GM19395 (cell line): ENCODE data around the gene SPATC1L.
"Not testable (repeated sequence)": the region's sequence is repeated elsewhere in the genome, so short reads cannot be mapped to it uniquely, and the experiment has no call there.

Experiments
- ATAC-seq: cut with Tn5 transposase; IDR thresholded peaks from one replicate; pipeline ENCODE4 v1.9.1; 2021; ENCODE audit warnings: mild to moderate bottlenecking, moderate library complexity; ENCODE audit not compliant: unreplicated experiment

Gene SPATC1L

DNA sequence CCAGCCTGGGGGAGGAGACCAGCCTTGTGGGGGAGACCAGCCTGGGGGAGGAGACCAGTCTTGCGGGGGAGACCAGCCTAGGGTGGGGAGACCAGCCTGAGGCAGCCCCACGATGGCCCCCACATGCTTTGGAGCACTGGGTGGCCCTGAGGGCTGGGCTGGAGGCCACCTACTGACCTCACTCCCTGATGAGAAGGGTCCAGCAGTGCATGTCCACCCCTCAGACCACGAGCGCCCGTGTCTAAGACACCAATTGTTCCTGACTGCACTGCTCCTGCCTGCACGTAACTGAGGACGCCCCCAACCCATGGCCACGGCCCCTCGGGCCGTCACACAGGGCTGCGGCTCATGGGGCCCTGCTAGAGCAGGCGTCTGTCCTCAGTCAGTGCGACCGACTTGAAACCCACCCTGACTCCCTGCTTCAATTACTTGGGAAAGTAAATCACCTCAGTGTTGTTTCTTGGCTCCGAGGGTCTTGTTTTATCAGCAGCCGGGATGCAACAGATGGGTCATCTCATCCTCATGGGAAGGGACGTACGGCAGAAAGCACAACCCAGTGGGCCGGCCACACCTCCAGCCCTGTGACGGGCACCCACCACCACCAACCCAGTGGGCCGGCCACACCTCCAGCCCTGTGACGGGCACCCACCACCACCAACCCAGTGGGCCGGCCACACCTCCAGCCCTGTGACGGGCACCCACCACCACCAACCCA lies at the start of gene SPATC1L:
TSS of gene SPATC1L (minus strand) at position 550 of the 715 bp plus-strand sequence. CDS start 1,643 bp downstream, outside the sequence.
- no peak for ATAC-seq

DNA sequence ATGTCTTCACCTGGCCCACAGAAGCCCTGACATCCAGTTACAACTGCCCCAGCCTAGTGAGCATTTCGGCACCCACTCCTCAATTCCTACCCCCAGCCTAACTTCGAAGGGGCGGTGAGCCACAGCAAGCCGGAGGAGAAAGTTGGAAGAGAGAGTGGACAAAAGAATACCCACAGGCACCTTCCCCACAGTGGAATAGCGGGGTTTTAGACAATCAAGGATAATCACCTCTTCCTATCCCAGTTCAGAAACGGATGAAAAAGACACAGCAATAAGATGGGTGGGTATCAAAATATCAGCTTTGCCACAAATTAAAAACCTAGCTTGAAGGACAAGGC lies 45.6 kb upstream of the SPATC1L start:
- no peak for ATAC-seq

DNA sequence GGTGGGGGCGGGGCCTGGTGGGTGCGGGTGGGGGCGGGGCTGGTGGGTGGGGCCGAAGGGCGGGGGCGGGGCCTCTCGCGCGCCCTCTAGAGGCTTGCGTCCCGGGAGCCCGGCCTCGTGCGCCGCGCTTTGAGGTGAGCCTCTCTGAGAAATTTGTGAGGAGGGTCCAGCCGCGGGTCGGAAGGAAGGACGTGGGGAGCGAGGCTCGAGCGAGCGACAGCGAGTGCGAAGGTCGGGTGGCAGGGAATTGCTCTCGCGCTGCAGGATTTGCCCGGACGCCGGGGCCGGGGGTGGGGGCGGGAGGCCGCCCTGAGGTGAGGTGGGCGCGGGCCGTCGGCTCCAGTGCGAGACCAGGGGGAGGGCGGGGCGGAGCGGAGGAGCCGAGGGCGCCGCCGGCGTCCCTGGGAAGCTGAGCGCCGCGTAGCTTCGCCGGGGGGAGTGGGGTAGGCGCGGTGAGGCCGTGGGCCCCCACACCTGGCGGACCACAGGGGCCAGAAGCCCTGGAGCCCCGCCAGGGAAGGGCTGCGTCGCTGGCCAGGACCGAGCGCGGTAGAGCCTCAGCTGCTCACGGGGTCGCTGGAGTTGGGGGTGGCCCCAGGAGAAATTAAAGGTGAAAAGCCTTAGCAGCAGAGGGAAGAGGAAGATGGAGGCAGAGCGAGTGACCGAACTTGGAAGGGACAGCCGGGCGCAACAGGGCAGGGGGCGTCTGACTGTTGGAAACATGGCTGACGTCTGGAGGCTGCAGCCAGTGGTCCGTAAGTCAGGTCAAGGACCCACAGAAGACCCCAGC lies 45.1 kb upstream of the SPATC1L start:
- ATAC-seq = peak; percentile 21

DNA sequence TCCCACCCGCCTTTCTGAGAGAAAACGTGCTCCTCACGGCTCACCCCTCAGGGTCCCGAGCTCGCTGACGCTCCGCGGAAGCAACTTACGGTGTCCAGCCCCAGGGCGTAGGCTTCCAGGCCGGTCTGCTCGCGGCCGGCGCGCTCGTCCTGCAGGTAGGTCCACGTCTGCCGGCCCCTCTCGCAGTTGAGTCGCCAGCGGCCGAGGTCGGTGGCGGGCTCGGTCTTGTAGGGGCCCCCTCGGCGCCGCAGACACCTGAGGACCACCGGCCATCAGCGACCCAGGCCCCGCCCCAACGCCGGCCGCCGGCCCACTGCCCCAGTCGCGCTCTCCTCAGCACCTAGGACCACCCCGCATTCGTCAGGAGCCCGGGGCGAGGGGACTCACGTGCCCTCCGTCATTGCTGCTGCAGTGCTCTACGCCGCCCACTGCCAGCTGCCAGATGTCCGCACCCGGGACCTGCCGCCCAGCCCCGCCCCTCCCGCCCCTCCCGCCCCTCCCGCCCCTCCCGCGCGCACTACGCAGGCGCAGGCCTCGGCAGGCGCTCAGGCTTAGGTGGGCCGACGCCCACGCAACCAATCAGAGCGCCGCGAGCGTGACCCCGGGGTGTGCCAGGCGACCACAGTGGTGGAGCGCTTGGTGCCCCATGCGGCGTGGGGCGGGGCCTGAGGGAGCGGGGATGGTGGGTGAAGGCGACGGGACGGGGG lies 44.2 kb upstream of the SPATC1L start, which contains the start of gene LSS:
TSS of gene LSS (minus strand) at position 430 of the 707 bp plus-strand sequence. CDS start at position 401, 29 bp downstream.
- ATAC-seq = peak; percentile 76

DNA sequence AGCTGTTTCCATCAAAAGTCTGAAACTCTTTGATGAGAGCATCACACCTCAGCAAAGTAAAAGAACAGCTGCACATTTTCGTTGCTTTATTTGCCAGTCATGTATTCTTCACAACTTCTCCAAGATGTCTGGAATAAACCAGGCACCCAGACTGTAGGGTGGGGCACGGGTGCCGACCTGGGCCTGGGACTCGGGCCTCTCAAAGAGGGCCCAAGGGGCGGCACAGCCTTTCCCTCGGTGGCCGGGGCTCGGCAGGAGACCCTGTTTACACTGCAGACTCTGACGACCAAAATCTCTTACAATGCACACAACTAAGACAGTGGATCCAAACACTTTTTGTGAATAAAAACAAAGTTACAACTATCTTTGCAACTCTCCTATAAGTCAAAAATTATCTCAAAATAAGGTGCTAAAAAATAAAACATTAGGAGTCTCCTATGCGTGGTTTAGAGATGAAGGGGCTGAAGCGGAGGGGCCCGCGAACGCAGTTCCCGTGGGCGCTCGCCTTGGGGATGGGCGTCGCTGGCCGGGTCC lies 43.6 kb upstream of the SPATC1L start:
- no peak for ATAC-seq

DNA sequence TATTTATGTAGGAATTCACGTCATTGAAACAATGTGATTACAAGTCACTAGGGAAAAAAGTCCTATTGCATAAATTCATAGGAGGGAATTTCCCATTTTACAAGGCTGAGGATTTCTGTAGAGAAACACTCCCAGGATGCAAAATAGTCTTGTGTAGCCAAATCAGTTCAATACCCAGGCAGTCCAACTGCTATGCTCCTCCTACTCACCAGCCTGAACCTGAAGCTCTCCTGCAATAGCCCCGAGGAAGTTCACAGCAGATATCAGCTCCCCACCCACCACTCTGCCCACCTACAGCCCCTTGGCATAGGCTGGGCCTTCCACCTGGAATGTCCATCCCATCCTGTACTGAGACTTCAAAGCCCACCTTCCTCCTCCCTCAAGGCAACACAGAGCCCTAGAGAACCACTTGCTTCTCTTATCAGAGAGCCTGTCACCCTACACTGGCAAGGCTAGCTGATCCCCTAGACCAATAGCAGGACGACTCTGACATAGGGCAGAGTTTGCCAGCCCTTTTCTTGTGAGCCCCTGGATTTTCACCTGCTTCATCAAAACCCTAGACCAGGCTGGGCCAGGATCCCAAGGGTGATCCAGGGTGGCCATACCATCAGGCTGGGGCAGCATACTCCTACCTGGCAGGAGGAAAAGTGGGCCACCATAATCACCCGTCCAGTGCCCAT lies 42.8 kb upstream of the SPATC1L start:
- no peak for ATAC-seq

DNA sequence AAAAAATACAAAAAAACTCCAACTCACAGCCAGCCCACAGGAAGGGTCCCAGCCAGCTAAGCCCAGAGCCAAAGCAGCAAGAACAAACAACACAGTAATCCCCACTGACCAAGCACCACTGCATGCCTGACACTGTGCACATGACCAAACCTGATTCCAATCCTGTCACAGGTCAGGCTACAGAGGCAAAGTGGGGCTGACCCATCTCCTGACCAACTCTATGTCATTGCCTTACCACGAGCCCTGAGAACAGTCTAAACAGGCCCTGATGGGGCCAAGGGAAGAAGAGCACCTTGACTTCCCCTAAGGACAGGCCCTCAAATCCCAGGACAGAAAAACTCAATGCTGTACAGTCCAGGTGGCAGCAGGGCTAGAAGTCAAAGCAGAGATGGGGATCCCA lies 41.9 kb upstream of the SPATC1L start:
- no peak for ATAC-seq

DNA sequence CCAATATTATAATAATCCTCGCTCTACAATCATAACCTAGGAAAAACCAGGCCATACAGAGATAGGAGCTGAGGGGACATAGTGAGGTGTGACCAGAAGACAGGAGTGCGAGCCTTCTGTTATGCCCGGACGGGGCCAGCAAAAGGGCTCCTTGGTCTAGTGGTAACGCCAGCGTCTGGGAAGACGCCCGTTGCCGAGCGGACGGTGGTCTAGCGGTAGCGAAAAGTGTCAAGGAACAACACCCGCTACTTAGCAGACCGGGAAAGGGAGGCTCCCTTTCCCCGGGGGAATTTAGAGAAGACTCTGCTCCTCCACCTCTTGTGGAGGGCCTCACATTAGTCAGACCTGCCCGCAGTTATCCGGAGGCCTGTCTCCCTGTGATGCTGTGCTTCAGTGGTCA lies 39.4 kb upstream of the SPATC1L start:
- ATAC-seq = not testable (repeated sequence)

DNA sequence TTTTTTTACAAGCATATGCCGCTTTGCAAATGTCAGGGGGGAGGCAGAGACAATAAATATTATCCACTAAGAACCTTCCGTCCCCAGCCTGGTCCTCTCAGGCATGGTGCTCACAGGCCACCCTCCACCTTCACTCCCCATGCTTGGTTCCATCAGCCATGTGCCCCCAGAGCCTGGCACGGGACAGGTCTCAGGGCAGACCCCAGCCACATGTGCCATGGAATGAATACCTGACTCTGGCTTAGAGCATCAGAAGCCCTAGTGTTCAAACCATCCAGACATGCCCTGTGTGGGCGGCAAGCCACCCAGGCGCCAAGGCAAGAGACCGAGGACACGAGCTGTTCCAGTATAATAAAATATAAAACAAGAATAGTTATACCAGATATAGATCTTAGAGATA lies 39.0 kb upstream of the SPATC1L start:
- no peak for ATAC-seq

DNA sequence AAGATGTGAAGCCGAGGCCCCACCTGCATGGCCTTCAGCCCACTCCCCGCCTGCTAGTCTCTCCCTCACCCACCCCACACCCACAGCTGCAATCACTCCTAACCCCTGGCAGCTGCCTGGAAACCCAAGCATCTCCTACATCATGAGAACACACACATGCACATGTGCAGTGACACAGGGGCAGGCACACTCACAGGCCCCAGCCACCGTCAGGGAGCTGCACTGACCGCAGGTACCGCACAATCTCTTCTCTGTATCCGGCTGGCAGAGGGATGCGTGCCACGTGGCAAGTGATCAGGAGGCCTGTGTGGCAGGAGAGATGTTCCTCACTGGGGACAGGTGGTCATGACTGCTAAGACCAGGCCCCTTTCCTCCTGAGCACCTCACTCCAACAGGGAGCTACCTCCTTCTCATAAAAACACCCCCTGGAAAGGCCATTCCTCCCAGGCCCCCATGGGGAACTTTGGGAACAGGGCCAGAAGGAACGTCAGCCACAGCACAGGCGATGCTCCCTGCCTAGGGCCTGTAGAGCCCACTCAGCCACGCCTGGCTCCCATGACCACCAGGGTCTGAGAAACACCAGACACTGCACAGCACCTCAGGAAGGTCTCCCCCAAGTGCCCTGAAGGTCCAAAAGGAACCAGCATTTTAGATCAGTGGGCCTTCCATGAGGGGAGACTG lies 38.3 kb upstream of the SPATC1L start:
- ATAC-seq = no peak

DNA sequence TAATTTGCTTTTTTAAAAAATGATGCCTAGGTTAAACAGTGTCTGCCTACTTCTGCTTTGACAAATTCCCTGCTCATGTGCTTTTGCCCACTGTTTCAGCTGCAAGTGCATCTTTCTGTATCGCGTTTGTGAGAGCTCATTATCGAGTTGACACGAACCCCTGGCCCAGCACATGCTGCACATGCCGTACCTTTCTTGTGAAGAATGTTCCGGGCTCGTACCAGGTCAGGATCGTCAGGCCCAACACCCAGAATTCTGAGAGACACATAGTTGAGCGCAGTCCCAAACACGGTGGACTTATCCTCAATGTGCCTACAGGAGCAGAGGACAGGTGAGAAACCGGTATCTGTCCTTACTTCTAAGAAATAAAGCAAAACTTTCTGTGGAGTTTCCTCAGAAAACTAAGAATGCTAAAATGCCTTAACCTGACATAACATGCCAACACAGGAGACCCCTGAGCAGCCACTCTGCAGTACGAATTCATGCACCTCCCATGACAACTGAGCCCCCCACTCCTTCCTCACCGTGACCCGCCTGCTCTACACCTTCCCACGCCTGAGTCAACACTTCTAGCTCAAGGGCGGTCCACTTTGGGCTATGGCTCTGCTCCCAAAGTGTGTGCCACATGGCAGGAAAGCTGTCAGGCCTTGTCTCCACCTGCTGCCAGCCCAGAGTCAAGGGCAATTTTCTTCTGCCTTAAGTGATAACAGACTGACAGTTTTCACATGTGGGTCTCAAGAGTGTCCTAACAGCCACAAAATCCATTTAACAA lies 37.6 kb upstream of the SPATC1L start:
- ATAC-seq = no peak

DNA sequence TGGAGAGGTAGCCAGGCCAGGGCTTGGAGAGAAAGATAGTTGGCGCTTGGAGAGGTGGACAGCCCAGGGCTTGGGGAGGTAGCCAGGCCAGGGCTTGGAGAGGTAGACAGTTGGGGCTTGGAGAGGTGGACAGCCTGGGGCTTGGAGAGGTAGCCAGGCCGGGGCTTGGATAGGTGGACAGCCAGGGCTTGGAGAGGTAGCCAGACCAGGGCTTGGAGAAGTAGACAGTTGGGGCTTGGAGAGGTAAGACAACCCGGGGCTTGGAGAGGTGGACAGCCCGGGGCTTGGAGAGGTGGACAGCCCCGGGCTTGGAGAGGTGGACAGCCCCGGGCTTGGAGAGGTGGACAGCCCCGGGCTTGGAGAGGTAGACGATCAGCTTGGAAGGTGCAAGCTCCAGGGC lies 36.6 kb upstream of the SPATC1L start:
- ATAC-seq = no peak

DNA sequence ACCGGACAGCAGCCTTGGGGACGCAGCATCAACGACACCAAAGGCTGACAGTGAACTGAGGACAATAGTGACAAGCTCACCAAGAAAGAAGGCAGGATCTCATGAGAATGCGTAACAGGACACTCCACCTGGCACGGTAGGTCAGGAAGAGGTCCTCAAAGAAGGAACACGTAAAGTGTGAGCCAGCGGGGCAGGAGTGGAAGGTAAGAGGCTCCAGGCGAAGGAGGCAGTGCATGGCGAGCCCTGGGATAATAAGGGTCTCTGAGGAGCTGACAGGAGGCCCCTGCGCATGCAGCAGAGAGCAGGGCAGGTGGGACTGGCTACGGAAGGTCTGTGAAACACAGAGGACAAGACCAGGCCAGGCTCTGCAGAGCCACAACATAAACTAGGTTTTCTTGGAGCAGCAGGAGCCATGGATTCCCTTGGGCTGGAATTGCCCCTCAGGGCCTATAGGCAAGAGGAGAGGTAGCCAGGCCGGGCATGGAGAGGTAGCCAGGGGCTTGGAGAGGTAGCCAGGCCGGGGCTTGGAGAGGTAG lies 36.1 kb upstream of the SPATC1L start:
- no peak for ATAC-seq

DNA sequence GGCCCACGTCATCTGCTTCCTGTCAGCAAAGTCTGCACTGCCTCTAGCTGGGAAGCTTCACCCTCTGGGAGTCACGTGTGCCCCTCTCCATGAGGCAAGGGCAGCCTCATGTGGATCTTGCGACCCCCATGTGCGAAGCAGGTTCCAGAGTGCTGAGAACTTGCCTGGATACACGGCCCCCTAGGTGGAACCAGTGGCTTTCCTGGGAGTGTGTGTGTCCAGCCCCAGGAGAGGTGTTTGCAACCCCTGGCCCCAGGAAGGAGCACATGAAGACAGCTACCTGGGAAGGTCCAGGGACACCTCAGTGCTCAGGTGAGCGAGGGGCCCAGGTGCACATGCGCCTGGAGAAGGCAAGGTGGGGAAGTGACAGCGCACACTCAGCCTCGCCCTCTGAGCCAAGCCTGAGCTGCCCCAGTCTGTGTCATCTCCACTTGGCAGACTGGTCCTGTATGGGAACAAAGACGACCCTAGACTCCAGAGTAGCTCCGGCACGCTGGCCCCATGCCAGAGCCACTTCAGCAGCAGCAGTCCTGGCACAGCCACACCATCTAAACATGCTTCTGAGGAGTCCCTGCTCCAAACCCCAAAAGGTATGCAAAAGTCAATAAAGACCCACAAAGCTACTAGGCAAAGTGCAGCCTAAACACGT lies 35.5 kb upstream of the SPATC1L start:
- no peak for ATAC-seq

DNA sequence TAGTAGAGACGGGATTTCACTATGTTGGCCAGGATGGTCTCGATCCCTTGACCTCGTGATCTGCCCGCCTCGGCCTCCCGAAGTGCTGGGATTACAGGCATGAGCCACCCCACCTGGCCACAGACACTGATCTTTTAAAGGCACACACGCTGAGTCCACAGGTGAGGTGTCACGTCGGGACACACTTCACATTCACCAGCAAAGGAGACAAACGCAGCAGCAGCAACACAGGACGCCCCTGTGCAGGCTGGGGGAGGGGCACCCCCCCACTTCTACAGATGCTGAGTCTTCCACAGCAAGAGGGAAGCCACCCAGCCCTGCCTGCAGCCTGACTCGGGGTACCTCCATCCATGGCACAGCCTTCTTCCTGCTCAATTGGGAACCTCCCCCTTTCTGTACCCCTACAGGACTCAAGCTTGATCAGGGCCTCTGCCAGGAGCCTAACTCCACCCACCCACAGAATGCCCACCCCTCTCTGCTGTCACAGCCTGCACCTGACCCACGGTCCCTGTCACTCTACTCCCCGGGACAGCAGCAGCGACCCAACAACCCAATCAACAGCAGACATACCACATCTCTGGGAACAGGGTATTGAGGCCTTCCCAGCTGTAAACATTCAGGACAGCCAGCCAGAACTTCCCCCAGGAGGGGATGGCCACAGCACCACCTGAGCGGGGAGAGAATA lies 34.8 kb upstream of the SPATC1L start:
- ATAC-seq = no peak

DNA sequence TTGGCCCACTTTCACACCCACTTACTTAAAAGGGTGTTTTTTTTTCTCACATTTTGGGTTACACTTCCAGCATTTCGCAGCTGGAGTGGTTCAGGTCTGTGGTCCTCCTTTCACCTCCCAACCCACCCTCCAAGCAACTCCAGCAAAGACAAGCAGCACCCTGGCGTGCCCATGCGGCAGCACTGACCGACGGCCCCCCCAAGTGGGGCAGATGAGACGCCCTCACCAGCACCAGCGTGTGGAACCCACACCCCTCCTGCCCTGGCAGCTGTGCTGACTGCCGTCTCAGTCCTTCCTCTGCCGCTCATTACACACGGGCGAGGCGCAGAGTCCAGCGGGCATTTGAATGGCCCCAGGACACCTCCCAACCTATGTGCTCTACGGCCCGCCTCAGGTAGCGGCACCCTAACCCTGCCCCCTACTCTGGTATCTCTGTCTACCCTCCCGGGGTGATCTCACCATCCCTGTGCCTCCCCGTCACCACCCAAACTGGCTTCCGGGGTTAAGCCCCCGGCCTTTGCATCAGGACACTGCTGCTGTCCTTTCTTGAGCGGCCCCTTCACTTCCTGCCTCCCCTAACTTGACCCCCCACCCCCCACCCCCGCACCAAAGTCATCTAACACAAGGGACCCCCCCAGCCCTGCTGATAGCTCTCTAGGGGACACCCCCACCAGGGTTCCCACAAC lies 33.4 kb upstream of the SPATC1L start:
- ATAC-seq = no peak

DNA sequence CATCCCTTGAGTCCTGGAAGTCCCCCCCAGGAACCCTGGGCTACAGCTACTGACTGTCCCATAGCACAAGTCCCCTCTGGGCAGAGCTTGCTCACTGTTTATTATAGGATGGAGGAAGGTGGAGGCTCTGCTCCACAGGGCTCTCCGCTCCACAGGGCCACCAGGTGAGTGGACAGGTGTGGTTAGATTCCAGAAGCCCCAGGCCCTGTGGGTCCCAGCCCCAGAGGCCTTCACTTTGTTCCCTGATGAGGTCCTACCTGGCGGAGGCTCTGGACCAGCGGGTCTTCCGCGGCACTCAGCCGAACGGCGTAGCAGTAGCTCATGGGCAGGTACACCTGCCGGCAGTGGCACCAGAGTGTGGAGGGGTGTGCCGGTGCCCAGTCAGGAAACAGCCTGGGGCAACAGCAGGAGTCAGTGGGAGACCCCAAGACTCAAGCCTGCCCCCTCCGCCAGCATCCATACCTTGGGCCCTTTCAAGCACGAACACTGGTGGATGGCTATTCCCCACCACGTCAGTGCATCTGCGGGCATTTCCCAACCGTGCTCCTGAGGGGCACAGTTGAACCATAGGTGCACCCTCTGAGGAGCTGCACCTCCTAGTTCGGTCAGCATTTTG lies 32.0 kb upstream of the SPATC1L start:
- no peak for ATAC-seq
